Nephron progenitor cell (in vitro differentiated cells): ENCODE data around the gene DLG4.
"Not testable (repeated sequence)": the region's sequence is repeated elsewhere in the genome, so short reads cannot be mapped to it uniquely, and the experiment has no call there.

Experiments
- DNase-seq: peaks from one replicate; pipeline ENCODE4 v3.0.0; 2021
- H3K27ac Mint-ChIP-seq: 2 replicates; pipeline ENCODE4 v1.8.0; 2021; ENCODE audit warnings: mild to moderate bottlenecking, moderate library complexity, mixed read lengths
- H3K27me3 Mint-ChIP-seq: 2 replicates; pipeline ENCODE4 v1.8.0; 2021; ENCODE audit warnings: mild to moderate bottlenecking, low read depth, mixed read lengths; ENCODE audit not compliant: poor library complexity
- H3K36me3 Mint-ChIP-seq: 2 replicates; pipeline ENCODE4 v1.8.0; 2021; ENCODE audit warnings: low read depth, mixed read lengths
- H3K4me1 Mint-ChIP-seq: 2 replicates; pipeline ENCODE4 v1.8.0; 2021; ENCODE audit warnings: mixed read lengths
- H3K4me3 Mint-ChIP-seq: 2 replicates; pipeline ENCODE4 v1.8.0; 2021; ENCODE audit warnings: mild to moderate bottlenecking, moderate library complexity, mixed read lengths
- H3K9me3 Mint-ChIP-seq: 2 replicates; pipeline ENCODE4 v1.8.0; 2021; ENCODE audit warnings: mild to moderate bottlenecking, moderate library complexity, mixed read lengths
- CTCF ChIP-seq: fragments of 200-600 bp; sonication (generic); IDR thresholded peaks from 2 replicates; pipeline ENCODE4 v1.5.0; 2021; ENCODE audit warnings: antibody characterized with exemption

Gene DLG4

GRCh38 chr17:7250695-7251627 is 31.3 kb upstream of the DLG4 start:
- peaks cover 2% of the 10 kb centered on the region for H3K27me3 Mint-ChIP-seq
- DNase-seq = peak; percentile 46
- peaks cover 51% of the 10 kb centered on the region for H3K4me1 Mint-ChIP-seq

GRCh38 chr17:7249830-7250229 is 30.2 kb upstream of the DLG4 start:
- Mint-ChIP-seq H3K27me3 (peaks cover 2% of the 10 kb centered on the region), H3K36me3 (peaks cover 31% of the 10 kb centered on the region), H3K4me3 (peak overlapping the region; percentile 98), H3K27ac (peak overlapping the region; percentile 93), H3K4me1 (peaks cover 50% of the 10 kb centered on the region), H3K9me3 (no peaks in the 10 kb centered on the region)
- no peak for DNase-seq
- no peak for TF ChIP-seq CTCF

More at GRCh38 chr17:7250695-7251627, 31.3 kb upstream of the DLG4 start:
- H3K4me3 Mint-ChIP-seq = peak overlapping the region; percentile 98
- TF ChIP-seq CTCF = no peak
- peak overlapping the region; percentile 97 for H3K27ac Mint-ChIP-seq
- H3K9me3 Mint-ChIP-seq = no peaks in the 10 kb centered on the region
- peaks cover 29% of the 10 kb centered on the region for H3K36me3 Mint-ChIP-seq

- no peaks in the 10 kb centered on the region for H3K27me3 Mint-ChIP-seq
- H3K36me3 Mint-ChIP-seq = peaks cover 32% of the 10 kb centered on the region
- DNase-seq = no peak
- peaks cover 46% of the 10 kb centered on the region for H3K4me1 Mint-ChIP-seq
- H3K27ac Mint-ChIP-seq = peak overlapping the region; percentile 90
- no peaks in the 10 kb centered on the region for H3K9me3 Mint-ChIP-seq
- H3K4me3 Mint-ChIP-seq = peak overlapping the region; percentile 98
- TF ChIP-seq CTCF = no peak
Observed at GRCh38 chr17:7249214-7249613, 29.6 kb upstream of the DLG4 start.

GRCh38 chr17:7248796-7249195 is 29.2 kb upstream of the DLG4 start:
- DNase-seq = no peak
- peak overlapping the region; percentile 98 for H3K4me3 Mint-ChIP-seq
- H3K27ac Mint-ChIP-seq = peak overlapping the region; percentile 90
- H3K4me1 Mint-ChIP-seq = peaks cover 44% of the 10 kb centered on the region
- no peaks in the 10 kb centered on the region for H3K27me3 Mint-ChIP-seq
- no peak for TF ChIP-seq CTCF
- peaks cover 33% of the 10 kb centered on the region for H3K36me3 Mint-ChIP-seq
- H3K9me3 Mint-ChIP-seq = no peaks in the 10 kb centered on the region

- H3K4me3 Mint-ChIP-seq = no peak overlapping the region
- H3K9me3 Mint-ChIP-seq = no peaks in the 10 kb centered on the region
- H3K27me3 Mint-ChIP-seq = no peaks in the 10 kb centered on the region
- no peak for TF ChIP-seq CTCF
- DNase-seq = no peak
- H3K27ac Mint-ChIP-seq = no peak overlapping the region
- peaks cover 40% of the 10 kb centered on the region for H3K4me1 Mint-ChIP-seq
- peaks cover 24% of the 10 kb centered on the region for H3K36me3 Mint-ChIP-seq
Observed at GRCh38 chr17:7246779-7247178, 27.1 kb upstream of the DLG4 start.

- Mint-ChIP-seq H3K4me3 (peak overlapping the region; percentile 98), H3K27ac (peak overlapping the region; percentile 98), H3K4me1 (peaks cover 39% of the 10 kb centered on the region), H3K36me3 (peaks cover 40% of the 10 kb centered on the region)
- H3K9me3 Mint-ChIP-seq, DNase-seq, H3K27me3 Mint-ChIP-seq: not testable (repeated sequence)
Observed at GRCh38 chr17:7243838-7244237, 24.2 kb upstream of the DLG4 start.
